NCI-H2107 (cell line): ENCODE results near the gene SAA4.
"Not testable (repeated sequence)": the region's sequence is repeated elsewhere in the genome, so short reads cannot be mapped to it uniquely, and the experiment has no call there.

Experiments
- DNase-seq: peaks from one replicate; lab custom pipeline; 2025; lab: John Stamatoyannopoulos, UW

Gene SAA4, protein sequence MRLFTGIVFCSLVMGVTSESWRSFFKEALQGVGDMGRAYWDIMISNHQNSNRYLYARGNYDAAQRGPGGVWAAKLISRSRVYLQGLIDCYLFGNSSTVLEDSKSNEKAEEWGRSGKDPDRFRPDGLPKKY

DNA sequence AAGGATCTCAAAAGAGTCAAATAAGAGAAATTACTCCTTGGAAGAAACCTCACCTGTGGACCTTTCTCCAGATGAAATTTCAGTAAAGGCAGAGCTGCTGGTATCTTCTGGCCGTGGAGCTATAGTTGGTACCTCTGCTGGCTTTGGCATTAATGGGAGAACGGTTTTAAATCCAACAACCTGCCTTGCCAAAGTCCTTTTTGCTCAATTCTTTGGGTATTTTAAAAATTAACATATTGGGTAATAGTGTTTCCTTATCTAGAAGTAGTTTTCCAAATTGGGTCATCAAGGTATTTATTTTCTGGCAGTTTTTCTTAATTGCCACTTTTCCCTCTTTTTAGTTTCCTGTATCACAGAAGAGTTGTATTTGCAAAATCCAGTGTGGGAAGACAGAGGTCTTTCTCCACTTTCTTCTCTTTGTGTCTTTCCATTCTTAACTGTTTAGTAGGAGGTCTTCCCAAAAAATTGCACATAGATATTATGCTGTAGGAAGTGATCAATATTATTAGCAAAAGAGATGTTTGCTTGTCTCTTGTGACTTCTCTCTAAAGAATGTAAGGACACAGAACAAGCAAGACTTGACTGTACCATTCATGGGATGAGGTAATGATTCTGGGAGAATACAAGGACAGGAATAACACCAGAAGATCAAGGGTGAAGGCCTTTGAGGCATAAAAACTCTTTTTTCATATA, at the start of gene SAA4:
Gene SAA4 (minus strand): TSS at position 139 of the 693 bp plus-strand sequence. CDS start 876 bp downstream, outside the sequence.
- no peak for DNase-seq

DNA sequence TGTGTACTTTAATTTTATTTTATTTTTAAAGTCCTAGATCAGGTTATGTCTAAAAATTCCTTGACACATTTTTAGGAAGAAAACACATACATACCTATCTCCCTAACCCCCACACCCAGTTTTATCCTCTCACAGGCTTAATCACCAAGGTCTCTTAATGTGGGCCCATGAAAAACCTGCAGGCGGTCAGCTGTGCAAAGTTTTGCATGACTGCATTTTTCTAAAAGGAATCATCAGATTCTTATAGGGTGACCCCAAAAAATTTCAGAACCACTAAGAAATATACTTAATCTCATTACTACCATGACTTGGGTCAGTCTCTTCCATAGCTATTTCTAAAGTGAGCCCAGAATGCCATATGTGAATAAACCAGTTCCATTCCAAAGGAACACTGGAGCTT, 49.2 kb upstream of the SAA4 start:
- DNase-seq: no peak

DNA sequence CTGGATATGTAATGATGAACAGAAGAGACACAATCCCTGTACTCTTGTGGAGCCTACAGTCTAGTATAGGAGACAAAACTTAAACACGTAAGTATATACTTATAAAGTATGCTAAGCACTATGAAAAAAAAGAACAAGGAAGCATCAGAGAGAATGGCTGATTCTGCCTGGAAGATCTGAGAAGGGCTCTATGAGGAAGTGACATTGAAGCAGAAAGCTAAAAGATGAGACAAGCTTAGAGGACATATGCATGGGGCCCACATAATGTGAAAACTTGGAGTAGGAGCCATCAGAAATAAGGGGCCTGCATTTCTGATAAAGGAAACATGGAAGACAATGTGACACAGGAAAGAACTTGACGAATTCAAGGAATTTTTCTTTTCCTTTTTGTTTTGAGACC, 46.0 kb upstream of the SAA4 start:
- no peak for DNase-seq

DNA sequence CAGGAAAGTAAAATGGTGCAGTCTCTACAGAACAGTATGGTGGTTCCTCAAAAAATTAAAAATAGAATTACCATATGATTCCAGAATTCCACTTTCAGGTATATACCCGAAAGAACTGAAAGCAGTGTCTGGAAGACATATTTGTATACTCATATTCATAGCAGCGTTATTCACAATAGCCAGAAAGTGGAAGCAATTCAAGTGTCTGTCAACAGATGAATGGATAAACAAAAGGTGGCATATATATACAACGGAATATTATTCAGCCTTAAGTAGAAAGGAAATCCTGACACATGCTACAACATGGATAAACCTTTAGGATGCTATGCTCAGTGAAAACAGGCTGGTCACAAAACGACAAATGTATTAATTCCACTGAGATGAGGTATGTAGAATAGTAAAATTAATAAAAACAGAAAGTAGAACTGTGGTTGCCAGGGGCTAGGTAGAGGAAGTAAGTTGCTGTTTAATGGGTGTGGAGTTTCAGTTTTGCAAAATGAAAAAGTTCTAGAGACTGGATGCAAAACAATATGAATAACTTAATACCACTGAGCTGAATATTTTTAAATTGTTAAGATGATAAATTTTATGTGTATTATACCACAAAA, 43.9 kb upstream of the SAA4 start:
- no peak for DNase-seq

DNA sequence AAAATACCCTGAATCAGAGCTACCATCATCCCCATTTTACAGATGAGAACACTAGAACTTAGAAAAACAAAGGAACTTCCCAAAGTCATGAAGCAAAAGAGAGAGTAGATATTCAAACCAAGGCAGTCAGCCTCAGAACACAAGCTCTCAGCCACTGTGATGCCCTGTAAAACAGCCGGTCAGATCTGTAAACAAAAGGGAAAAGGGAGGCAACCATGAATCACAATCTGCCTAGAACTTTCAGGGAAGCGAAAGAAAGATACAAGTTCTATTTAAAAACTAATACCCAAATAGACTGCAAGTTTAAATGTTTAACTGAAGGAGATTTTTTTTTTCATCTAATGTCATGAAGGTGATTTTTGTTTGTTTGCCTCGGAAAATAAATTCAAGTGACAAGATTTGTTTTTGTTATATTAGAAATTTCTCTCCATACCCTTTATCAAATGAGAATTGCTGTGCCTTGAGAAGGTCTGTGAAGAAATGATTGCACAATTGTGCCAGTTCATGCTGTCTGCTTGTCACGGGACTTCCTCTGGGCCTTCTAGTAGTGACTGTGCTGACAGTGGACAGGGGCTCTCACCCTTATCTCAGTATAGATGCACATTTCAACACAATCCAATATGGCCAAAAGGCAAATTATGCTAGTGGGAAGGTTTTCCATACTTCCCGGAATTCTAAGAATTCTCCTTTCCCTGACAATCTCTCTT, 41.1 kb upstream of the SAA4 start:
- no peak for DNase-seq

DNA sequence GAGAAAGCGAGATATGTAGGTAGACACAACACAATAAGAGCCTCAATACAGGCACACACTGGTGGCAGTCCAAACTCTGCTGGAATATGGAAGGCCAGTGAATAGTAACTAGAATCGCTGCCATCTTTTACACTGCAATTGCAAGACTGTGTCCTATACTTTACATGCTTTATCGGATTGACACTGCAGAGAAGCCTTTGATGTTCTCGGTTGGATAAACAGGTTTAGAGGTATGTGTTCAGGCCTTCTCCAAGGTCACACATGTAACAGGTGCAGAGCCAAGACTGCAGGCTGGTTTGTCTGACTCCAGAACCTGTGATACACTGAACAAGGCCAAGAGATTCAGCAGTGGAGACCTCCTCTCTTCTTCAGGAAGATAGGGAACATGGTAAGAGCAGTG, 34.6 kb upstream of the SAA4 start:
- no peak for DNase-seq

DNA sequence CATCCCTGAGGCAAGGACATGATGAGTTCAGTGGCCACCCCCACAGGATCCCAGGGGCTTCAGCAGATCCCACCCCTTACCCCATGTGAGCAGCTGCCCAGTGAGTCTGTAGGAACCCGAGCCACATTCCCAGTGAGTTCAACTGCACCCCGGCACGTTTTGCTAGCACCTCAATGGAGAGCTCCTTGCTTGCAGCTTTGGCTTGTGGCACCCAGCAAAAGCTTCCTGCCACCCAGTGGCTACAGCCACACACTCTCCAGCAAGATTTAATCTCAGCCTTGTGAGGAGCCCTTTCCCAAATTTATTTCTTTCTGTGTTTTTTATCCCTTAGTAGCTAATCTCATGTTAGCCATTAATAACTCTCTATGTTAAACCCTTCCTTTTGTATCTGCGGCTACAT, 33.5 kb upstream of the SAA4 start:
- no peak for DNase-seq

DNA sequence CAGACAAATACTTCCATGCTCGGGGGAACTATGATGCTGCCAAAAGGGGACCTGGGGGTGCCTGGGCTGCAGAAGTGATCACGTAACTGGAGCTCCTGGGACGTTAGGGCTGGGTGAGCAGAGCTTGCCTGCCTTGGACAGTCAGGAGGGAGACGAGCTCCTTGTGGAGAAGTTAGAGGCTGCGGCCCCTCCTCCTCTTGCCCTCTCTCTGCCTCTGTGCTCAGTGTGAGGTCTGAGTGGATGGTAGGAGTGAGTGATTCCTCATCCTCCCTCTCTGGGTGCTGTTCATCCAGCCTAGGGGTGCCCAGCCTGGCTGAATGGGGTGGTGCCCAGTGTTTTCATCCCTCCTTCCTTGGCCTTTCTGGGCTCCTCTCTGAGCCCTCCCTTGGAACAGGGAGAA, 32.6 kb upstream of the SAA4 start:
- not testable (repeated sequence) for DNase-seq

DNA sequence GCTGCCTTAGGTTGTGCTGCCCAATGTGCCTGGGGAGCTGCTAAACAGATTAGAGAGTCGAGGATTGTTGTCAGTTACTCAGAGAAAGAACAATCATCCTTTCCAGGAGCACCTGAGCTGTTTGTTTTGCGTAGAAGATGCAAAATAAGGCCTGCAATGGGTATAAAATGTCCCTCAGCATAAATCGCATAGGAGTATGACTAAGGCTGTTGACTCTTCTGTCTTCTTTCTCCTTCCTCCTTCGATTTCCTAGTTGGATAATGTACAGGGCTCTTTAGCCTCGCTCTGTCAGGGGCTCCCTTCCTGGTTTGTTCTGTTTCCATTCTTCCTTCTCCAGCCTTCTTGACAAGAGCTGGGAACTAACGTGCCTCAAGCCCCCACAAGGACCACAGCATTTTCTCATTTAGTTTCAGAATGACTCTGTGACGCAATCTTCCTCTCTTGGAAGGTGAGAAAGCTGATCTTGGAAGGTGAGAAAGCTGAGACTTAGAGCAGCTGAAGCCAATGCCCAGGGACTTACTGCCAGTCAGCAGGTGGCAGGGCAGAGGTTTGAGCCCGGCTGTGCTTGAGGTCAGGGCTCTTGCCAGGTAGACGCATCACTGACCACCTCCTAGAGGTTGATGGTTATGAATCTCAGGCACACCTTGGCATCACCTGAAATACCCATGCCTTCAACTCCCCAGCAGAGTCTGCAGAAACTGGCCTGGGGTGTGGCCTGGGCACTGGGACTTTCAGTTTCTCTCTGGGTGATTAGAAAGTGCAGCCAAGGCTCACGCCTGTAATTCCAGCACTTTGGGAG, 30.9 kb upstream of the SAA4 start:
- not testable (repeated sequence) for DNase-seq

DNA sequence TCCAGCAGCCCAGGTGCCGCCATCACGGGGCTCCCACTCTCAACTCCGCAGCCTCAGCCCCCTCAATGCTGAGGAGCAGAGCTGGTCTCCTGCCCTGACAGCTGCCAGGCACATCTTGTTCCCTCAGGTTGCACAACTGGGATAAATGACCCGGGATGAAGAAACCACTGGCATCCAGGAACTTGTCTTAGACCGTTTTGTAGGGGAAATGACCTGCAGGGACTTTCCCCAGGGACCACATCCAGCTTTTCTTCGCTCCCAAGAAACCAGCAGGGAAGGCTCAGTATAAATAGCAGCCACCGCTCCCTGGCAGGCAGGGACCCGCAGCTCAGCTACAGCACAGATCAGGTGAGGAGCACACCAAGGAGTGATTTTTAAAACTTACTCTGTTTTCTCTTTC, 29.3 kb upstream of the SAA4 start, which contains the start of gene SAA1:
Gene SAA1 (plus strand): TSS at position 316 of the 400 bp plus-strand sequence. CDS start 624 bp downstream, outside the sequence.
- DNase-seq: no peak

DNA sequence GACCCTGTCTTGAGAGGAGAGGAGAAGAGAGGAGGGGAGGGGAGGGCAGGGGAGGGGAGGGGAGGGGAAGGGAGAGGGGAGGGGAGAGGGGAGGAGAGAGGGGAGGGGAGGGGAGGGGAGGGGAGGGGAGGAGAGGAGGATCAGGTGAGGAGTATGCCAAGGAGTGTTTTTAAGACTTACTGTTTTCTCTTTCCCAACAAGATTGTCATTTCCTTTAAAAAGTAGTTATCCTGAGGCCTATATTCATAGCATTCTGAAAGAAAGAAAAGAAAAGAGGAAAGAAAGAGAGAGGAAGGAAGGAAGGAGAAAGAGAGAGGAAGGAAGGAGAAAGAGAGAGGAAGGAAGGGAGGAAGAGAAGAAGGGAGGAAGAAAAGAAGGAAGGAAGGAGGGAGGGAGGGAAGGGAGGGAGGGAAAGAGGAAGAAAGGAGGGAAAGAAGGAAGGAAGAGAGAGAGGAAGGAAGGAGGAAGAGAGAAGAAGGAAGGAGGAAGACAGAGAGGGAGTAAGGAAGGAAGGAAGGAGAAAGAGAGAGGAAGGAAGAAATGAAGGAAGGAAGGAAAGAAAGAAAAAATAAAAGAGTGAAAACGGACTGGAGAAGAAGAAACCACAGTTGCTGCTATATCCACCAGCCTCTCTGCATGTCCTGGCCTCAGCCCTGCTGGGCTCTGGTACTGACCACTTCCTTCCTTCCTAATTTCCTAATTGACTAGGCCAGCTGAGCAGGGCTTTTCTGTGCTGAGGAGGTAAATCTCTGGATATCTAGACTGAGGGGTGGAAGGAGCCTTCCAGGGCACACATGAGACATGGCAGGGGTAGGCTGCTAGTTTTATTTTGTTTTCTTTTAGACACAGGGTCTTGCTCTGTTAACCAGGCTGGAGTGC, 28.3 kb upstream of the SAA4 start:
- no peak for DNase-seq

DNA sequence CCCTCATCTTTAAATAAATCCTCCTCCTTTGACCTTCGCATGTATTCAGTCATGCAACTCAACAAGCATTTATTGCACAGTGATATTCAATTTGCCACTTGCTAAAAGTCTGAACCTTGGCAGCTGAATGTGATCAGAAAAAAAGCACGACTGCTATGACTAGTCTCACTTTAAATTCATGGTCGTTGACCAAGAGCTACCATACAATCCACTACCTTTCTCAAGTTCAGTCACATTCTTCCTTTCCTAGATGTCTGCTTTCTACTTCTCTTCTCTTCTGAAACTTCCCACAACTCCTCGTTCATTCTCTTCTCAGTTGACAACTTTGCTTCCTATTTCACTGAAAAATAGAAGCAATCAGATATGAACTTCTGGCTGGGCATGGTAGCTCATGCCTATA, 27.4 kb upstream of the SAA4 start:
- DNase-seq: no peak

DNA sequence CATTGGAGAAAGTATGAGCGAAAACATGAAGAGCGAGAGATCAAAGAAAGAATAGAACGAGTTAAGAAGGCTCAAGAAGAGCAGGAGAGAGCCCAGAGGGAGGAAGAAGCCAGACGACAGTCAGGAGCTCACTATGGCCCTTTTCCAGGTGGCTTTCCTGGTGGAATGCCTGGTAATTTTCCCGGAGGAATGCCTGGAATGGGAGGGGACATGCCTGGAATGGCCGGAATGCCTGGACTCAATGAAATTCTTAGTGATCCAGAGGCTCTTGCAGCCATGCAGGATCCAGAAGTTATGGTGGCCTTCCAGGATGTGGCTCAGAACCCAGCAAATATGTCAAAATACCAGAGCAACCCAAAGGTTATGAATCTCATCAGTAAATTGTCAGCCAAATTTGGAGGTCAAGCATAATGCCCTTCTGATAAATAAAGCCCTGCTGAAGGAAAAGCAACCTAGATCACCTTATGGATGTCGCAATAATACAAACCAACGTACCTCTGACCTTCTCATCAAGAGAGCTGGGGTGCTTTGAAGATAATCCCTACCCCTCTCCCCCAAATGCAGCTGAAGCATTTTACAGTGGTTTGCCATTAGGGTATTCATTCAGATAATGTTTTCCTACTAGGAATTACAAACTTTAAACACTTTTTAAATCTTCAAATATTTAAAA, 26.2 kb upstream of the SAA4 start:
- DNase-seq: not testable (repeated sequence)

DNA sequence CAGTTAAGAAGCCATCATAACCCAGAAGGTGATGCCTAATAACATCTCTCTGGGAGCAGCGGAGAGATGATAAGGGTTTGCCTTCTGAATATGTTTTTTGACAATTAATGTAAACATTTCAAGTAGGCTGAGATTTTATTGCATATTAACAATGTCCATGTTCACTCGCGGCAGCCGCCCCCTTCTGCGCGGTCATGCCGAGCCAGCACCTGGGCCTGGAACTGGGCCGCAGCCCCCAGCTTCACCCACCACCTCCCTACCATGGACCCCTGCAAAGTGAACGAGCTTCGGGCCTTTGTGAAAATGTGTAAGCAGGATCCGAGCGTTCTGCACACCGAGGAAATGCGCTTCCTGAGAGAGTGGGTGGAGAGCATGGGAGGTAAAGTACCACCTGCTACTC, 25.1 kb upstream of the SAA4 start:
- no peak for DNase-seq

DNA sequence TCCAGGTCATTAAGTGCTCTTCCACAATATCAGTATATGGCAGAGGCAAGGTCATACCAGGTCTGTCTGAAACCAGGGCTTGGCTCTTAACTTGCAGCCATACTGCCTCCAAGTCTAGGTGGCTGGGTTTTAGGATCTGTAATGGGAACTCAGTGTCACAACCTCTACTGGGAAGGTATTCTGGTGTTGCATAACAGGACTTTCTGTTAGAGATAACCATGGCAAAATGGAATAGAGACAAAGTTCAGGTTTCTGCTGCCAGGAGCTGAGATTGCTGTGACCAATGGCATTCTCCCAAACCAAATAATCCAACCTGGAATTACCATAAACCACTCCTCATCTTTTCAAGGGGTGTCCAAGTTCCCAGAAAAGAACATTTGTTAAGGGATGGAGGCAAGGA, 22.7 kb upstream of the SAA4 start:
- no peak for DNase-seq

DNA sequence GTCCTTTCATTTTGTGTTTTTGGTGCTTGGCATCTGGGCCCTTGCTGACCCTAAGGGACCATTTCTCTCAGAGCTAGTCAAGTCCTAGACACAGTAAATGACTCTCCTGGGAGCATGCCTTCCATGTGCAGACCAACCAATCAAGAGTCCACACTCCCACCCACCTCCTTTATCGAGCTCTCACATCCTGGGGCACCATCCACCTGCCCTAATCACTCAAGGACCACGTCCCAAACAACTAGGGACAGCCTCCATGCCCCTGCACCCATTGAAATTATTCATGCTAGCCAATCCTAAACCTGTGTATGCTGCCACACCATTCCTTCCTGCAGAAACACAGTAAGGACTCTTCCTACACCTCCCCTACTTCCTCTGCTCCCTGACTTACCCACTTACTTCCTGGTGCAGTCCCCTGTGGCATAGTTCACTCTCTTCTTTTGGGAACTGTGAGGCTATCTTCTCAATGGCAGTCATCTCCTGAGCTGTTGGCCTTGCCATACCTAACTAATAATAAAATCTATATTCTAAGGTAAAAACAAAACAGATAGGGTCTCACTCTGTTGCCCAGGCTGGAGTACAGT, 18.3 kb upstream of the SAA4 start:
- no peak for DNase-seq

DNA sequence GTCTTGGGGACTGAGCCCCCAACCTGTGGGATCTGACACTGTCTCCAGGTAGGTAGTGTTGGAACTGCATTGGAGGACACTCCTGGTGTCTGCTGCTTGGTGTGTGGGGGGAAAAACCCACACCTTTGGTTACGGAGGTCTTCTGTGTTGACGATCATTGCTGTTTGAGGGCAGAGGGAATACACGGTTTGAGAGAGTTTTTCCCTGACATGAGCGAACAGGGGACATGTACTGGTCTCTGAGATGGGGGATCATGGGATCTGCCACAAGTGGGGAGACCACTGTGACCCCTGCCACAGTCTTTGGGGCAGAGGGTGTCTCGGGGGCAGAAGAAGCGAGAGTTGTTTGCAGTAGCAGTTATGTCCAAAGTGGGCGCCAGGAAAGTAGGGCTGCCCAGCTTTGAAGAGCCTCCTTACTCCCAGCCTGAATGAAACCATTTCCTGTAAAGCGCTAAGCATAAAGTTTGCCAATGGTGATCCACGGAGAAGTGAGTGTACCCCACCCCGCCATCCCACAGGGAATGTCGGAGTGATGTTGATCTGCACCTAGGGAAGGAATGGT, 17.3 kb upstream of the SAA4 start:
- DNase-seq: no peak

DNA sequence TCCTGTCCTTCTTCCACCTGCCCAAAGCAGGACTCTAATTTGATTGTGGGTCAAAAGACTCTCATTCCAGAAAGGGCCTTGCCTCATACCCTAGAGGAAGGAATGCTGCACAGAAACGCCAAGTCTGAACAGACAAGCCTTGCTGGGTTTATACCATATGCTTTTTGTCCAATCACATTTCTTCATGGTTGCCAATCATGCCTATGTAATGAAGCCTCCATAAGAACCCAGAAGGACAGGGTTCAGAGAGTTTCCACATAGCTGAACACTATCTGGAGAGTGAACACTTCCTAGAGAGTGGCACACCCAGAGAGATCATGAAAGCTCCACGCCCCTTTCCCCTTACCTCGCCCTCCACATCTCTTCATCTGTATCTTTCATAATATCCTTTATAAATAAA, 16.6 kb upstream of the SAA4 start:
- DNase-seq: no peak

DNA sequence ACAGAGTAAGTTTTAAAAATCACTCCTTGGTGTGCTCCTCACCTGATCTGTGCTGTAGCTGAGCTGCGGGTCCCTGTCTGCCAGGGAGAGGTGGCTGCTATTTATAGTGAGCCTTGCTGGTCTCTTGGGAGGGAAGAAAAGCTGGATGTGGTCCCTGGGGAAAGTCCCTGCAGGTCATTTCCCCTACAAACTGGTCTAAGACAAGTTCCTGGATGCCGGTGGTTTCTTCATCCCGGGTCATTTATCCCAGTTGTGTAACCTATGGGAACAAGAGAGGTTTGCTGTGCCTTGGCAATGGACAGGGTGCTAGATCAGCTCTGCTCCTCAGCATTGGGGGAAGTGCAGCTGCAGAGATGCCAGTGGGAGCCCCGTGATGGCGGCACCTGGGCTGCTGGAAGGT, 12.0 kb upstream of the SAA4 start, which contains the start of gene SAA2:
Gene SAA2 (minus strand): TSS at position 108 of the 400 bp plus-strand sequence. CDS start 657 bp downstream, outside the sequence.
- no peak for DNase-seq

DNA sequence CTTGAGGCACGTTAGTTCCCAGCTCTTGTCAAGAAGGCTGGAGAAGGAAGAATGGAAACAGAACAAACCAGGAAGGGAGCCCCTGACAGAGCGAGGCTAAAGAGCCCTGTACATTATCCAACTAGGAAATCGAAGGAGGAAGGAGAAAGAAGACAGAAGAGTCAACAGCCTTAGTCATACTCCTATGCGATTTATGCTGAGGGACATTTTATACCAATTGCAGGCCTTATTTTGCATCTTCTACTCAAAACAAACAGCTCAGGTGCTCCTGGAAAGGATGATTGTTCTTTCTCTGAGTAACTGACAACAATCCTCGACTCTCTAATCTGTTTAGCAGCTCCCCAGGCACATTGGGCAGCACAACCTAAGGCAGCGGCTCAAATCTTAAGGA, 10.6 kb upstream of the SAA4 start:
- not testable (repeated sequence) for DNase-seq
